CD4-positive, alpha-beta T cell treated with Interleukin-21 for 1 hour (primary cell): ENCODE data around the gene FUT8.

Experiments
- DNase-seq: peaks from one replicate; pipeline ENCODE4 v3.0.0-alpha.2; 2020

Gene FUT8

GRCh38 chr14:65783101-65783500, 370.6 kb downstream of the FUT8 start:
- no peak for DNase-seq

DNA sequence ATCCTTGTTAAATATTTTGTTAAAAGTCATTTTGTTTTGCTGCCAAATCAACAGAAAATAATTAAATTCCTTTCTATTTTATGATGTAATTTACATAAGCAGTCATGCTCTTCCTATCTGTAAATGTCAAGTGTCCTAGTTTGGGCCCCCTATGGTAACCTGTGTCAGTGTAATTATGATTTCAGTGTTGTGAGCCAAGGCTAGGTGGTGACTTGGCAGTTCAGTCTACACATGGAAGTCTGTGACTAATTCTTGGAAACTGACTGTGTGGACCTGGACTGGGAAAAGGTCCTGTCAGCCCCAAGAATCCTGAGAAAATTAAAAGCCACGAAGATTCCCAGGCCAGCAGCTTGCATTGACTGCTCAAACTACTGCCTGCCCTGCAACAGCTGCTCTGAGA, 371.0 kb downstream of the FUT8 start:
- DNase-seq: no peak

- DNase-seq: no peak
Measured at GRCh38 chr14:65784574-65784973, 372.0 kb downstream of the FUT8 start.

DNA sequence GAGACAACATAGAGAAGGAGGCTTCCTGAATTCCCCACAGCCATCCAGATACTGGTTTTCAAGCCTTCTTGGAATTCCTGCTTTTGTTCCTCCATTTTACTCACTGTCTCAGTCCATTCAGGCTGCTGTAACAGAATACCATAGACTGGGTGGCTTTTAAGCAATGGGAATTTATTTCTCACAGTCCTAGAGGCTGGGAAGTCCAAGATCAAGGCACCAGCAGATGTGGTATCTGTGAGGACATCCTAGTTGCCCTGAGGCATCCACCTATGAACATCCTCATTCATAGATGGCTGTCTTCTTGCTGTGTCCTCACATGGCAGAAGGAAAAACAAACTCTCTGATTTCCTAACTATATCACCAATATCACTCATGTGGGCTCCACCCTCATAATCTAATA, 374.9 kb downstream of the FUT8 start:
- DNase-seq: no peak

DNA sequence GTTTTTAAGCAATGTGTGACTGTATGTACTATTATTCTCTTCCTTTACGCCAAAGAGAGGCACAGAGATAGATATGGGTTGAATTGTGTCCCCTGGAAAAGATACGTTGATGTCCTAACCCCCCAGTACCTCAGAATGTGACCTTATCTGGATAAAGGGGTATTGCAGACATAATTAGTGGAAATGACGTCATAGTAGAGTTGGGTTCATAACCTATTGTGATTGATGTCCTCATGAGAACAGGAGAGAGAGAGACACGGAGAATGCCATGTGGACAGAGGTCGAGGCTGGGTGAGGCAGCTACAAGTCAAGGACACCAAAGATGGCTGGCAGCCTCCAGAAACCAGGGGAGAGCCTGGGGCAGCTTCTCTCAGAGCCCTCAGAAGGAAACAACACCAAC, 376.3 kb downstream of the FUT8 start:
- DNase-seq: no peak

DNA sequence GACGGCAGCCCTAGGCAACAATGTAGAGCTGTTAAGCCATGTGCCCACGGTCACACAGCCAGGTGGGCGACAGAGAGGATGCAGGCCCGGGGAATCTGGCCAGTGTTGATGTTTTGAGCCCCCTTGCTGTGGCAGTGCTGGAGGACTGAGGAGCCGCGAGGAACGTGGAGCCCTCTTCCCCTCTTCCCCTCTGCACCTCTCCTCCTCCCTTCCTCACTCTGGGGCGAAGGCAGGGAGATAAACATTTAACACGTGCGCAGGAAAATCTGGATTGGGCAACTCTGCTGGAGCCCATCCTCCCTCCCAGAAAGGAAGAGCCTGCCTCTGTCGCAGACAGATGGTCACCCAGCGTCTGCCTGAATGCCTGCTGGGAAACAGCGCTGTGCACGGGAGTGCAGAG, 376.8 kb downstream of the FUT8 start:
- DNase-seq: no peak

GRCh38 chr14:65790172-65790815, 377.8 kb downstream of the FUT8 start:
- no peak for DNase-seq

DNA sequence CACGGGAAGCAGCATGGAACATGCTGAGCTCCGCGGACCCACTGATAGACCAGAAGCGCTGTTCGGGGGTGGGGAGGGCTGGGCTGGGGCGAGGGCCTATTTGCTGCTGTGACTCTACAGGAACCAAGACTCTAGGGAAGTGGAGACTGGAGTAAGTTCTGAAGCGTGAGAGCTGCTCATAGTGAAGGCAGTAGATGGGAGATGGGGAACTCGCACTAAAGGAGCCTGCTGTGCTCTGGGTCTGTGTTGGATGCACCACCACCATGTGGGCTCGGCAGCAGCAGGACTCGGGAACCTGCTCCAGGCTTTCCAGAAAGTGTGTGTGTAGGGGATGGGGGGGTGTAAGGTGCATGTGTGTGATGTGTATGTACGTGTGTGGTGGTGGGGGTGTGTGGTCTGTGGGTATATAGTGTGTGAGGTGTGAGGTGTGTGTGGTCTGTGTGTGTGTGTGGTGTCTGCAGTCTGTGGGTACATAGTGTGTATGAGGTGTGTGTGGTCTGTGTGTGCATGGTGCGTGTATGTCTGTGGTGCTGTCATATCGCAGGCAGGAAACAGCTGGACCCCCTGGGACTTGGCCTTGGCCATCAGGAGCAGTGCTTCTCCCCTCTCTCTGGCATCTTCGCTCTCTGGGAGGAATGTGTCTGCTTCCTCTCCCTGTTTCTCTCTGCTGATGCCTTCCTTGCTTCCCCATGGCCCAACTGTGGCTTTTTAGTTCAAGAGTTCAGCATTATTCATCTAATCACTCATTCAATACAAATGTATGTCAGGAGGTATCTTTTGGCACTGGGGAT, 378.9 kb downstream of the FUT8 start:
- peak; percentile 36 for DNase-seq

- DNase-seq: no peak
Measured at GRCh38 chr14:65792208-65792905, 379.8 kb downstream of the FUT8 start.
